Loucy (cell line): ENCODE results near the gene SH3BGRL.

ENCODE experiments used
- H2AFZ ChIP-seq: fragments of 200-600 bp; sonication (generic); 2 replicates; pipeline ENCODE4 v1.6.0; 2016; ENCODE audit warnings: antibody characterized with exemption, mild to moderate bottlenecking, low read length, moderate library complexity
- H3F3A ChIP-seq: fragments of 200-600 bp; 2 replicates; pipeline ENCODE4 v1.6.0; 2016; ENCODE audit warnings: antibody characterized with exemption, low read depth, mild to moderate bottlenecking
- H3K27me3 ChIP-seq: fragments of 200-600 bp; sonication (generic); 2 replicates; pipeline ENCODE4 v1.6.1; 2014; ENCODE audit warnings: low read length, mild to moderate bottlenecking; ENCODE audit not compliant: insufficient read depth, poor library complexity, severe bottlenecking
- H3K36me3 ChIP-seq: fragments of 200-600 bp; sonication (generic); 2 replicates; pipeline ENCODE4 v1.6.1; 2016; ENCODE audit warnings: low read length; ENCODE audit not compliant: insufficient read depth
- H3K4me1 ChIP-seq: fragments of 200-600 bp; sonication (generic); 2 replicates; pipeline ENCODE4 v1.5.1; 2014; ENCODE audit warnings: low read length, mild to moderate bottlenecking; ENCODE audit not compliant: insufficient read depth, poor library complexity, severe bottlenecking
- H3K4me2 ChIP-seq: fragments of 200-600 bp; sonication (generic); 2 replicates; pipeline ENCODE4 v1.6.0; 2014; ENCODE audit warnings: antibody characterized with exemption, low read length, low read depth, mild to moderate bottlenecking; ENCODE audit not compliant: poor library complexity, severe bottlenecking
- H3K4me3 ChIP-seq: fragments of 200-600 bp; sonication (generic); 2 replicates; pipeline ENCODE4 v1.5.1; 2014; ENCODE audit warnings: low read length, mild to moderate bottlenecking, mixed read lengths; ENCODE audit not compliant: poor library complexity, severe bottlenecking
- H3K79me2 ChIP-seq: fragments of 200-600 bp; sonication (generic); 2 replicates; pipeline ENCODE4 v1.6.1; 2014; ENCODE audit warnings: low read length; ENCODE audit not compliant: insufficient read depth
- H3K9ac ChIP-seq: fragments of 200-600 bp; sonication (generic); 2 replicates; pipeline ENCODE4 v1.6.0; 2014; ENCODE audit warnings: mild to moderate bottlenecking, low read depth, low read length, moderate library complexity; ENCODE audit not compliant: poor library complexity, severe bottlenecking
- H3K9me2 ChIP-seq: fragments of 200-600 bp; sonication (generic); replicated peaks from 2 replicates; pipeline ENCODE4 v1.6.1; 2016; ENCODE audit warnings: low read depth, low read length, mixed read lengths
- H3K9me3 ChIP-seq: fragments of 200-600 bp; sonication (generic); 2 replicates; pipeline ENCODE4 v1.6.1; 2014; ENCODE audit warnings: mild to moderate bottlenecking, antibody characterized with exemption, low read length, low read depth; ENCODE audit not compliant: insufficient read depth
- H4K20me1 ChIP-seq: fragments of 200-600 bp; sonication (generic); 2 replicates; pipeline ENCODE4 v1.6.0; 2014; ENCODE audit warnings: antibody characterized with exemption, low read length, mild to moderate bottlenecking; ENCODE audit not compliant: insufficient read depth, poor library complexity, severe bottlenecking
- EZH2phosphoT487 ChIP-seq: fragments of 200-600 bp; IDR thresholded peaks from 2 replicates; pipeline ENCODE4 v1.6.1; 2018; ENCODE audit warnings: antibody characterized with exemption, mild to moderate bottlenecking, moderate library complexity, borderline replicate concordance
- TF ChIP-seq, protein P1 (sequence below): fragments of 200-600 bp; sonication (generic); conservative IDR thresholded peaks from 2 replicates; pipeline ENCODE4 v1.5.1; 2014; ENCODE audit warnings: mild to moderate bottlenecking, antibody characterized with exemption, low read length

The SH3BGRL gene

DNA sequence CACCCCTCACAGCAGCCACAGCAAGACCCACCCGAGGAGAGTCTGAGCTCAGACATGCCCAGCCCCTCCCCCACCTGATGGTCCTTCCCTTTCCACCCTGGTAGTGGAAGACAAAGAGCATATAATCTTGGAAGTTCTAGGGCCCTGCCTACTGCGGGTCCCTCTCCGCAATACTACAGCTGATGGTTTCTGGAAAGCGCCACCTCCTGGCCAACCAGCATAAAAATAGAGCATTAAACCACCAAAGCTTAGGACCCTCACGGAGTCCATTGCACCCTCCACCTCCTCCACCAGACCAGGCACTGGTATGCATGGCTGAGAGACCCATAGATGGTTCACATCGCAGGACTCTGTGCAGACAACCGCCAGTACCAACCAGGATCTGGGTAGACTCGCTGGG is 78.2 kb downstream of the SH3BGRL start:
- Histone ChIP-seq H2AFZ (no peak overlapping the region), H3K4me1 (no peaks in the 10 kb centered on the region), H3K9me3 (no peaks in the 10 kb centered on the region), H4K20me1 (no peaks in the 10 kb centered on the region), H3K4me3 (no peak overlapping the region), H3K27me3 (no peaks in the 10 kb centered on the region), H3F3A (no peaks in the 10 kb centered on the region), H3K9me2 (no peaks in the 10 kb centered on the region), H3K4me2 (no peak overlapping the region), H3K36me3 (peaks cover 18% of the 10 kb centered on the region; the same call in 1 of the 2 replicates), H3K79me2 (no peaks in the 10 kb centered on the region), H3K9ac (no peak overlapping the region)
- TF ChIP-seq EZH2phosphoT487 = no peak
- TF ChIP-seq, protein P1, sequence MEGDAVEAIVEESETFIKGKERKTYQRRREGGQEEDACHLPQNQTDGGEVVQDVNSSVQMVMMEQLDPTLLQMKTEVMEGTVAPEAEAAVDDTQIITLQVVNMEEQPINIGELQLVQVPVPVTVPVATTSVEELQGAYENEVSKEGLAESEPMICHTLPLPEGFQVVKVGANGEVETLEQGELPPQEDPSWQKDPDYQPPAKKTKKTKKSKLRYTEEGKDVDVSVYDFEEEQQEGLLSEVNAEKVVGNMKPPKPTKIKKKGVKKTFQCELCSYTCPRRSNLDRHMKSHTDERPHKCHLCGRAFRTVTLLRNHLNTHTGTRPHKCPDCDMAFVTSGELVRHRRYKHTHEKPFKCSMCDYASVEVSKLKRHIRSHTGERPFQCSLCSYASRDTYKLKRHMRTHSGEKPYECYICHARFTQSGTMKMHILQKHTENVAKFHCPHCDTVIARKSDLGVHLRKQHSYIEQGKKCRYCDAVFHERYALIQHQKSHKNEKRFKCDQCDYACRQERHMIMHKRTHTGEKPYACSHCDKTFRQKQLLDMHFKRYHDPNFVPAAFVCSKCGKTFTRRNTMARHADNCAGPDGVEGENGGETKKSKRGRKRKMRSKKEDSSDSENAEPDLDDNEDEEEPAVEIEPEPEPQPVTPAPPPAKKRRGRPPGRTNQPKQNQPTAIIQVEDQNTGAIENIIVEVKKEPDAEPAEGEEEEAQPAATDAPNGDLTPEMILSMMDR = peak; percentile 39; the same call in 1 of the 2 replicates

DNA sequence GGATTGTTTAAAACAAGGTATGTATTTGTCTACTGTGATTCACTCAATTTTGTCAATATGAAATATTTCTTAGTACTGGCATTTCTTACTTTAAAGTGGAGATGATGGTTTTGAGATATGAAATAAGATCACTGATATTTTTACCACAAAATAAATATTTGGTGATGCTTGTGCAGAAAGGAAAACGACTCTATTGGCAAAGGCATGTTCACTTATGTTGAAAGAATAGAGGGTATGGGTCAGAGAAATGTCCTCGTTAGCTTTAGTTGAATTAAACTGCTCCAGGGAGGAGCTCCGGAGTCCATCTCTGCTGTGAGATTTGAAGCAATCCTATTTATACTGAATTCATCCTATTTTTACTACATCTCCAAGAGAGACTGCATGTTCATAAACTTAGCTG is 84.2 kb downstream of the SH3BGRL start:
- Histone ChIP-seq H2AFZ (no peak overlapping the region), H3K9me2 (no peaks in the 10 kb centered on the region), H3K27me3 (no peaks in the 10 kb centered on the region), H3K9ac (no peak overlapping the region), H3K4me2 (no peak overlapping the region), H3K4me3 (no peak overlapping the region), H3K4me1 (no peaks in the 10 kb centered on the region), H3K79me2 (no peaks in the 10 kb centered on the region), H4K20me1 (no peaks in the 10 kb centered on the region), H3F3A (no peaks in the 10 kb centered on the region), H3K9me3 (no peaks in the 10 kb centered on the region), H3K36me3 (no peaks in the 10 kb centered on the region; the same call in 1 of the 2 replicates)
- TF ChIP-seq, protein P1 = no peak
- TF ChIP-seq EZH2phosphoT487 = no peak

DNA sequence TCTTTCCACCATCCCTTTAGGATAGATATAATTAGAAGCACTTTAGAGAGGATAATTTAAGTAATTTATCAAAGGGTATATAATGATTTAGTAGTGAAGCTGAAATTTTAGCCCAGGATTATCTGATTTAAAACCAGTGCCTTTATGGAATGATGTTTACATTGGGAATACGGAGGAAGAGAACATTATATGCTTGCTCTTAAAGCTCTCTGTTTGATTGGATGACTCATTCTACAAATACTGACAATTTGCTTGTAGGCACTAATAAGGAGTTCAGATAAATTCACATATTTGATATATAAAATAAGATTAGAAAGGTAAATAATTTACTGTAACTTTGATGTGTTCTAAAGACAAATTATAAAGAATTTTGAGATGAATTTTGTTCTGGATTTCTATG is 84.7 kb downstream of the SH3BGRL start:
- no peak overlapping the region for H3K4me2 ChIP-seq

More for the DNA sequence above, 84.7 kb downstream of the SH3BGRL start:
- TF ChIP-seq, protein P1 = no peak
- no peak for TF ChIP-seq EZH2phosphoT487
- Histone ChIP-seq H3K79me2 (no peaks in the 10 kb centered on the region), H4K20me1 (no peaks in the 10 kb centered on the region), H3K27me3 (no peaks in the 10 kb centered on the region), H3K4me3 (no peak overlapping the region), H3K9me3 (no peaks in the 10 kb centered on the region; the same call in 1 of the 2 replicates), H3K9me2 (no peaks in the 10 kb centered on the region), H3K4me1 (no peaks in the 10 kb centered on the region), H2AFZ (no peak overlapping the region), H3K9ac (no peak overlapping the region), H3K36me3 (no peaks in the 10 kb centered on the region; the same call in 1 of the 2 replicates), H3F3A (no peaks in the 10 kb centered on the region)
